DMS114 treated with DMSO at 0.1 percent for 48 hours (cell line): ENCODE data around the gene CRX.
"Not testable (repeated sequence)": the region's sequence is repeated elsewhere in the genome, so short reads cannot be mapped to it uniquely, and the experiment has no call there.

ENCODE experiments used
- DNase-seq: peaks from one replicate; lab custom pipeline; 2025; ENCODE audit not compliant: unreplicated experiment; lab: John Stamatoyannopoulos, UW

The CRX gene

GRCh38 chr19:47858646-47859285 lies 37.0 kb downstream of the CRX start, which contains the start of gene TPRX2:
TPRX2 (plus strand) TSS chr19:47859235; CDS start chr19:47859247, 12 bp downstream.
- not testable (repeated sequence) for DNase-seq

DNA sequence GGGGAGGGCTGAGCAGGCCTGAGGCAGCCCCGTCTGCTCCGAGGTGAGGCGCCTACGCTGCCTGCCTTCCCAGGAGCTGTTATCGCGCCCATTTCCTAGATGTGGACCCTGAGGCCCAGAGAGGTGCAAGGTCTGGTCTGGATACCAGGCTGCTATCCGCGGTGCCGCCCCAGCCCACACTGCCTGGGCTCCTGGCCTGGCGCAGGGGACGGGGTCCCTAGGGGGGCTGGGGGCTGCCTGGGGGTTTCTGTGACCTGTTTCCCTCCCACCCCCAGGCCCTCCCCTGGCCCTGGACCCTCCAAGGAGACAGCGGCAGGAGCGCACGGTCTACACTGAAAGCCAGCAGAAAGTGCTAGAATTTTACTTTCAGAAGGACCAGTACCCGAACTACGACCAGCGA lies 38.1 kb downstream of the CRX start:
- DNase-seq: not testable (repeated sequence)

GRCh38 chr19:47860602-47861297 lies 39.0 kb downstream of the CRX start:
- no peak for DNase-seq

GRCh38 chr19:47861630-47862029 lies 39.9 kb downstream of the CRX start:
- DNase-seq: no peak

- peak; percentile 57 for DNase-seq
Measured at GRCh38 chr19:47863514-47863936, 41.8 kb downstream of the CRX start.

DNA sequence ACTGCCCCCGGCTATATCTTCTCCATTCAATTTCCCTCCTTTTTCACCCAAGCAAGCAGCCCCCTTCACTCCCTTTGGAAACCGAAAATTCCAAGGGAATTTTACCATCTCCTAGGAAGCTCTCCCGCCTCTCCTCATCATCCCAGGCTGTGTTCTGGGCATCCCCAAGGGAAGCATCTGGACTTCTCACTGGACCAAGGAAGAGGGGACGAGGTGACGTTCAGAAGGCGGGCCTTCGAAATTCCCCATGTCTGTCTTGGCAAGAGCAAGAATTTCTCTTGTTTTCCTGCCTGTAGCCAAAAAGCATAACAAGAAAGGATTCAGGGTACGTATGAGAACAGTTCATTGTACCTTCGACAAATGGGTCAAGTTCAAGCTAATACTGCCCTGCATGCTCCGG lies 43.4 kb downstream of the CRX start:
- DNase-seq: no peak

DNA sequence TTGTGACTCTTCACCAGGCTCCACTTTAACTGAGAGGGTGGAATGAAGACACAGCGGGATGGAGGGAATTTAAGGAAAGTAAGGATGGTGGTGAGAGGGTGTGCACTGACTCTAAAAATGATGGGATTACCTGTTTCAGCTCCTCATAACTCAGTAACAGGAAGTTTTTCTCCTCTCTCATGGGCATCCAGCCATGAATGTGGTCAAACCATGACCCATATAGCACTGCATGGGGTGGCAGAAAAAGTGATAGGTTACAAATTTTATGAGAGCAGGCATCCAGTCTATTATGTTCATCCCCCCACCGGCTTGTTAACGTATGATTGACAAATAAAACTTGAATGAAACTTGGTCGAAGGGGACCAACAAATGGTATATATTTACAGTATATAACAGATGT lies 57.2 kb downstream of the CRX start:
- DNase-seq: no peak

DNA sequence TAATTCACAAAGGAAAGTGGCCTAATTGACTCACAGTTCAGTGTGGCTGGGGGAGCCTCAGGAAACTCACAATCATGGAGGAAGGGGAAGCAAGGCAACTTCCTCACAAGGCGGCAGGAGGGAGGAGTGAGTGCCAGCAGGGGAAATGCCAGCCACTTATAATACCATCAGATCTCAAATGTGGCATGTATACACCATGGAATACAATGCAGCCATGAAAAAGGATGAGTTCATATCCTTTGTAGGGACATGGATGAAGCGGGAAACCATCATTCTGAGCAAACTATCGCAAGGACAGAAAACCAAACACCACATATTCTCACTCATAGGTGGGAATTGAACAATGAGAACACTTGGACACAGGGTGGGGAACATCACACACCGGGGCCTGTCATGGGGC lies 57.6 kb downstream of the CRX start:
- DNase-seq: not testable (repeated sequence)

GRCh38 chr19:47881757-47882156 lies 60.0 kb downstream of the CRX start:
- no peak for DNase-seq

DNA sequence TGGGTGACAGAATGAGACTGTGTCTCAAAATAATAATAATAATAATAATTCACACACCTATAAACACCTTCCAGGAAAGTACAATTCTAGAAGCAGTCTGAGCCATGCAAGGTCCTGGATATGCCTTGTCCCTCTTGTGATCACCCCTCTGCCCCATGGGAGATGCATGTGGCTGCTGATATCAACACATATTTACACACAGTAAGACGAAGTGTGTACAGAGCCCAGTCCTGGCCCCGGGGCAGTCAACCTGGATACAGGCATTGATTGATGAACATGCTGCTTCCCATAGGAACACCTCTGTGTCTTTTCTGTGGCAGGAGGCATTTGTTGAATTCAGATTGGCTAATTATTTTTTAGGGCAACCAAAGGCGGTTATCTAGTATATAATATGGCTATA lies 61.2 kb downstream of the CRX start:
- DNase-seq: no peak

DNA sequence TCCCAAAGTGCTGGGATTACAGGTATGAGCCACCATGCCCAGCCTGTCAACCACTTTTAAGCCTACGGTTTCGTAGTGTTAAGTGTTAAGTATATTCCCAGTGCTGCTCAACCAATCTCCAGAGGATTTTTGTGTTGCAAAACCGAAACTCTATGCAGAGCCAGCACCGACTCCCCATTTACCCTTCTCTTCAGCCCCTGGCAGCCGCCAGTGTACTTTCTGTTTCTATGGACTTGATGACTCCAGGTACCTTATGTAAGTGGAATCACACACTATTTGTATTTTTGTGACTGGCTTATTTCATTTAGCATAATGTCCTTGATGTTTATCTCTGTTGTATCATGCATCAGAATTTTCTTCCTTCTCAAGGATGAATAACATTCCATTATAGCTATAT lies 63.3 kb downstream of the CRX start:
- no peak for DNase-seq

GRCh38 chr19:47886010-47886559 lies 64.3 kb downstream of the CRX start, which contains the start of gene SULT2A1:
SULT2A1 (minus strand) TSS chr19:47886315; CDS start chr19:47886257, 58 bp downstream.
- no peak for DNase-seq

DNA sequence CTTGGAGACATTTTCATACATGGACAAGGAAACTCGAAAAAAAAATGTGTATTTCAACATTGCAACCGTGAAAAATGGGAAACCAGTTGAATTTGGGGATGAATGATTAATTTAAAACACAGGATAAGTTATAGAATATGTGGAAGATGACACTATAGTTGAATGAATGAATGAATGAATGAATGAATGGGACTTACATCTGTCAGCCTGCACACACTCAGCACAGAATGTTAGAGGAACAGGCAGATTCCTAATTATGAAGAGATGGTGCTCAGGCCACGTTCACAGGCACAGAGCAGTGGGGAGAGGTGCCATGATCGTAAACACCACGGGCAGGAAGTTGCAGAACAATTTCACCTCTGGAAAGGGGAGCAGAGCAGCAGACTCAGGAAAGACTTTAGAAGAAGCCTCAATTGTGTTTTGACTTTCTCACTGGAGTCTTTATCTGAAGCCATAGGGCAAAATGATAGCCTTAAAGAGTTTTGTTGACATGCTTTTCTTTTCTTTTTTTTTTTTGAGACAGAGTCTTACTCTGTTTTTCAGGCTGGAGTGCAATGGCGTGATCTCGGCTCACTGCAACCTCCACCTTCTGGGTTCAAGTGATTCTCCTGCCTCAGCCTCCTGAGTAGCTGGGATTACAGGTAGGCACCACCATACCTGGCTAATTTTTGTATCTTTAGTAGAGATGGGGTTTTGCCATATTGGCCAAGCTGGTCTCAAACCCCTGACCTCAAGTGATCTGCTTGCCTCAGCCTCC lies 69.3 kb downstream of the CRX start:
- no peak for DNase-seq

DNA sequence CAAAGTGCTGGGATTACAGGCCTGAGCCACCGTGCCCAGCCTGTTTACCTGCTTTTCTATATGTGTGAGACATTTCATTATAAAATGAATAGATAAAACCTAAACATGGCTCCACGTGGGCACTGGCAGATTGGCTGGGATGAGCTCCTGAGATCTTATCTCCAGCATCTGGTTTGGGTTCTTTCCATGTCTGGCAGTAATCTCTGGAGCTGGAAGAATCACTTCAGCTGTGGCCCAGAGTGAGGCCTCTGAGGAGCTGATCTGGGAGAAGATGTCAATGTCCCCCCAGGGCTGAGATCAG lies 69.8 kb downstream of the CRX start:
- no peak for DNase-seq

DNA sequence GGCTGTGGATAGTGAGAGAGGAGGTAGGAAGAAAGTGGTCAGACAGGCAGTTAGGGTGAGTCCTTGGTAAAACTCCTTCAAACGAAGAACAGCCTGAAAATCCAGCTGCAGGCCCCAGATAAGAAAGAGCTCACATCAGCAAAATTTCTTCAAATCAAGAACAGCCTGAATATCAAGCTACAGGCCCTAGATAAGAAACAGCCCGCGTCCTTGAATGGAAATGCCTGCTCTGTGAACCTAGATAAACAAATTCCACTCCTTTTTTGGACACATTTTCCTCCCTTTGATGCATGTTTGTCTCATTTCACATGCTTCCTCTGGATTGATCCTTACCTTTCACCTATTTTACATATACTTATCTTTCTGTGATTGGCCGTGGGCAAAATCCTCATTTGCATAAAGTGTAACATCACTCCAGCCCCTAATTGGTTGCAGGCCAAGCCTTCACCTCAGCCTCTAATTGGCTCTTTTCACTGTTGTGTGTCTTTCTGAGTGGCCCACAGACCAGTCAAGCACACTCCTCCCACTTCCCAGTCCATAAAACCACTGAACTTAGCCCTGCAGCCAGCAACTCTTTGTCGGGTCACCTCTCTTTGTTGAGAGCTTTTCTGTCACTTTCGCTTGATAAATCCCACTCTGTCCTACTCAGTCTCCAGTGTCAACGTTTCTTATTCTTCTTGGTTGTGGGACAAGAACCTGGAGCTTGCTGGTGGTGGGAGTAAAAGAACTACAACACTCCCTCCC lies 70.4 kb downstream of the CRX start:
- DNase-seq: no peak
